Globus pallidus (tissue), 1 donor: ENCODE data around the gene GJB4.
"Not testable (repeated sequence)": the region's sequence is repeated elsewhere in the genome, so short reads cannot be mapped to it uniquely, and the experiment has no call there.

Experiments used
- DNase-seq: peaks from one replicate; pipeline ENCODE4 v3.0.0-alpha.2; 2015; ENCODE audit warnings: low spot score

The GJB4 gene

DNA sequence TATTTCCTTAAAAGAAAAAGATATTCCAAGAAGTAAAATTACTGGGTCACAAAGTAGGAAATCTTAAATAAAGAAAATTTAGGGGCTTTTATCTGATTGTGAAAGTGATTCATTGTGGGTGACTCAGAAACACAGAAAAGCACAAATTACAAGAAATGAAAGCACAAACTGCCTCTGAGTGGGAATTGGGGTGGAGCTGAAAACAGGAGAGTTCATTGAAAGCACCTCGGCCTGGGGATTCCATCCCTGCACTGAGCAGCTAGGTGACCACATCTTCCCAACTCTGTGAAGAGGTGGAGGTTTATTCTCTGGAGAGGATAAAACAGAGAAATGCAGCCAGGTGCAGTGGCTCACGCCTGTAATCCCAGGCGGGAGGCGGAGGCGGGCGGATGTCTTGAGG is 40.7 kb downstream of the GJB4 start:
- DNase-seq: no peak

DNA sequence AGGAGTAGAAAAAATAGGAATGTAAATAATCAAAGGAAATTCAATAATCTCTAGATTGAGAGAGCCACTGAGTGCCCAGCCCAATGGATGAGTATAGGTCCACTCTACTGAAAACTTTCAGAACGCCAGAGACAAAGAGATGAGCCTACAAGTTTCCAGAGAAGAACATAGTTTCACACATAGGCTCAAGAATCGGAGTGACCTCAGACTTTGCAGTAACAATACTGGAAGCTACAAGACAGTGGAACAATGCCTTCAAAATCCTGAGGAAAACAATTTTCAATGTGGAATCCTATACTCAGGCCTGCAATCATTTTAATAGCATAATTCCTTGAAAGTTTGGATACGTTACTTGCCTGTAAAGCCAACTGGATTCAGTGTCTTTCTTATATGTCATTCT is 44.2 kb downstream of the GJB4 start:
- DNase-seq: no peak

DNA sequence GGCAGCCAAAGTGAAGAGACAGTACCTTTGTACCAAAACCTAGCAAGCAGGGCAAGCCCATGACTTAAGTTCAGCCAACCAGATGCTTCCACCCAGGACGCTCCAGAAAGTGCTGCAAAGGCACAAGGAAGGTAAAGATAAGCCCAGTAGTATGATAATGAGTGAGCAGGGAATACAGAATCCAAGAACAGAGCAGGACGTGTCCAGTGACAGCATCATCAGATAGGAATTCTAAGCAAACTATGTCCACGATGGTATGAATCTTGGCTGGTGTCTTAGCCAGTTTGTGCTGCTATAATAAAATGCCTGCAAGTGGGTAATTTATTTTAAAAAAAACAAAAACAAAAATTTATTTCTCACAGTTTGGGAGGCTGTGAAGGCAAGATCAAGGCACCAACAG is 46.9 kb downstream of the GJB4 start:
- DNase-seq: no peak

- DNase-seq: no peak
Observed at GRCh38 chr1:34808051-34808810, 48.7 kb downstream of the GJB4 start.

- not testable (repeated sequence) for DNase-seq
Observed at GRCh38 chr1:34810781-34811180, 51.2 kb downstream of the GJB4 start.
